Chondrocyte (in vitro differentiated cells): ENCODE data around the gene CD300LG. TPM values are rescaled to one million over a fixed set of nuclear protein-coding genes. Genes with fewer than 3 reads are reported as not detected.

Experiments
- DNase-seq: peaks from one replicate; pipeline ENCODE4 v3.0.0; 2021; ENCODE audit warnings: mixed read lengths, low spot score
- H3K27ac Mint-ChIP-seq: one replicate; pipeline ENCODE4 v1.8.0; 2021; ENCODE audit warnings: mild to moderate bottlenecking, moderate library complexity, mixed read lengths; ENCODE audit not compliant: unreplicated experiment
- H3K27me3 Mint-ChIP-seq: 2 replicates; pipeline ENCODE4 v1.8.0; 2021; ENCODE audit warnings: low read depth, mixed read lengths
- H3K36me3 Mint-ChIP-seq: 2 replicates; pipeline ENCODE4 v1.8.0; 2021; ENCODE audit warnings: low read depth, mixed read lengths
- H3K4me1 Mint-ChIP-seq: 2 replicates; pipeline ENCODE4 v1.8.0; 2021; ENCODE audit warnings: low read depth, mild to moderate bottlenecking, mixed read lengths
- H3K4me3 Mint-ChIP-seq: one replicate; pipeline ENCODE4 v1.8.0; 2021; ENCODE audit warnings: mild to moderate bottlenecking, moderate library complexity, mixed read lengths; ENCODE audit not compliant: unreplicated experiment
- H3K9me3 Mint-ChIP-seq: 2 replicates; pipeline ENCODE4 v1.8.0; 2021; ENCODE audit warnings: low read depth, mixed read lengths
- CTCF ChIP-seq: fragments of 200-600 bp; sonication (generic); IDR thresholded peaks from 2 replicates; pipeline ENCODE4 v1.5.0; 2021; ENCODE audit warnings: antibody characterized with exemption, mild to moderate bottlenecking, moderate library complexity
- total RNA-seq: library from RNA; stranded (reverse); gene quantifications from 3 replicates; pipeline ENCODE4 v1.2.1, GENCODE V29; 2021

CD300LG gene
- total RNA-seq, 1 donor from 2014 or later: not detected

- Mint-ChIP-seq H3K27me3 (no peaks in the 10 kb centered on the region), H3K4me1 (peaks cover 5% of the 10 kb centered on the region), H3K4me3 (no peak overlapping the region), H3K9me3 (no peaks in the 10 kb centered on the region), H3K36me3 (peaks cover 34% of the 10 kb centered on the region), H3K27ac (no peak overlapping the region)
- no peak for DNase-seq
- no peak for TF ChIP-seq CTCF
These were observed 21.4 kb upstream of the CD300LG start for GRCh38 chr17:43825567-43825966.

GRCh38 chr17:43826206-43826605 is 20.8 kb upstream of the CD300LG start:
- H3K9me3 Mint-ChIP-seq: no peaks in the 10 kb centered on the region
- H3K4me3 Mint-ChIP-seq: no peak overlapping the region
- TF ChIP-seq CTCF: no peak
- no peak overlapping the region for H3K27ac Mint-ChIP-seq
- peaks cover 35% of the 10 kb centered on the region for H3K36me3 Mint-ChIP-seq
- DNase-seq: no peak
- peaks cover 9% of the 10 kb centered on the region for H3K4me1 Mint-ChIP-seq
- no peaks in the 10 kb centered on the region for H3K27me3 Mint-ChIP-seq

GRCh38 chr17:43827596-43827995 is 19.4 kb upstream of the CD300LG start:
- Mint-ChIP-seq H3K9me3 (no peaks in the 10 kb centered on the region), H3K36me3 (peaks cover 31% of the 10 kb centered on the region), H3K4me3 (no peak overlapping the region), H3K4me1 (peaks cover 21% of the 10 kb centered on the region), H3K27ac (no peak overlapping the region), H3K27me3 (no peaks in the 10 kb centered on the region)
- DNase-seq: no peak
- no peak for TF ChIP-seq CTCF

GRCh38 chr17:43829738-43830137 is 17.2 kb upstream of the CD300LG start:
- Mint-ChIP-seq H3K27ac (no peak overlapping the region), H3K36me3 (peaks cover 21% of the 10 kb centered on the region), H3K4me1 (peaks cover 27% of the 10 kb centered on the region), H3K9me3 (peaks cover 4% of the 10 kb centered on the region), H3K4me3 (no peak overlapping the region), H3K27me3 (no peaks in the 10 kb centered on the region)
- DNase-seq: no peak
- TF ChIP-seq CTCF: no peak

DNA sequence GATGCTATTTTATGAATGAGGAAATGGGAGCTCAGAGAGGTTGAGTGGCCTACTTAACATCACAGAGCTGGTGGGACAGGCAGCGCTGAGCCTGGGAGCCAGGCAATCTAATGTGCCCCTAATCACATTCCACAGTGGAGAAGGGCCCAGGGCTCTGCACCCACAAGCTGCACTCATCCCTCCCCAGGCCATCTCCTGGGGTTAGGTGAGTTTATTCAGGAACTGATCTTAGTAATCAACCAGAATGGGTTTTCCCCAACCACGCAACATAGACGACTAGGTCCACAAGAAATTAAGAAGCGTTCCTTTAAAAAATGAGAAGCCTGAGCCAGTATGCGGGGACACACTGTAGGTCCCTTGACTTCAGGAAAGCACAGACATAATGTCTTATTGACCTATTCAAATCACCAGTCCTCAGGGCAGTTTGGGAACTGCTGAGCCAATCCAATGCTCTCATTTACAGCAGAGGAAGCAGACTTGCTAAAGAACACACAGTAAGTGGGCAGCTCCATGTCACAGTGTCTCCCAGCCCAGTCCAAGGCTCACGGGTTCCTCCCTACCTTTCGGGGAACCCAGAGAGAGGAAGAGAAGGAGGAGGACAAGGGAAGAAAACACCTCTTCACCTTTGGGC is 16.4 kb upstream of the CD300LG start:
- H3K27me3 Mint-ChIP-seq: no peaks in the 10 kb centered on the region
- no peak overlapping the region for H3K27ac Mint-ChIP-seq
- peaks cover 19% of the 10 kb centered on the region for H3K36me3 Mint-ChIP-seq
- H3K4me1 Mint-ChIP-seq: peaks cover 27% of the 10 kb centered on the region
- H3K9me3 Mint-ChIP-seq: peaks cover 4% of the 10 kb centered on the region
- no peak for DNase-seq
- peak overlapping the region; percentile 12 for H3K4me3 Mint-ChIP-seq
- TF ChIP-seq CTCF: no peak
